ENCODE measurements around the gene ZBTB25. TPM values are rescaled to one million over a fixed set of nuclear protein-coding genes. Genes with fewer than 3 reads are reported as not detected.

ZBTB25 gene
- total RNA-seq, 2 experiments from 2014 or later = 18.4 to 35.4 TPM

- intact Hi-C loops (cut with micrococcal nuclease; ENCODE audit: unreplicated experiment) = loop anchor here (2.0 to 10.0 kb wide), 3 partner anchors 166 to 780 kb away; partner anchors contain the start of genes SGPP1 and SYNE2
These were observed 765 bp upstream of the ZBTB25 start, which contains the start of gene ZBTB1 for GRCh38 chr14:64504310-64504896. TSS of gene ZBTB1 (plus strand) at chr14:64504770. CDS start at chr14:64521505, 16,735 bp downstream.

GRCh38 chr14:64502887-64503433 is 678 bp downstream of the ZBTB25 start:
- Histone ChIP-seq H3K4me3 (ENCODE audit: low read depth, low read length, poor library complexity, severe bottlenecking) (peak overlapping the region; percentile 87), H3K36me3 (ENCODE audit: insufficient read depth, low read length) (peaks cover 19% of the 10 kb centered on the region), H3K4me1 (ENCODE audit: insufficient read depth, low read length, poor library complexity, severe bottlenecking) (peaks cover 51% of the 10 kb centered on the region), H3K9me3 (ENCODE audit: low read length) (no peaks in the 10 kb centered on the region), H3K27ac (ENCODE audit: low read depth, low read length, poor library complexity, severe bottlenecking) (peak overlapping the region; percentile 96), H3K9me2 (ENCODE audit: insufficient read depth, low read length) (no peaks in the 10 kb centered on the region), H3K79me2 (ENCODE audit: insufficient read depth, low read depth, low read length) (peaks cover 77% of the 10 kb centered on the region), H4K20me1 (ENCODE audit: insufficient read depth, low read length) (peaks cover 28% of the 10 kb centered on the region), H3K4me2 (ENCODE audit: low read length) (peak overlapping the region; percentile 99), H2AFZ (ENCODE audit: low read length) (peak overlapping the region; percentile 67)
- CTCF ChIA-PET (ENCODE audit: unreplicated experiment) = interaction anchor here (1.0 to 1.1 kb wide), 2 partner anchors 8 to 12 kb away, joined by 3 to 4 read pairs; no protein-coding TSS in a partner anchor
- no TSS peak for BruUV-seq (replicated peaks)
- intact Hi-C loops (cut with micrococcal nuclease; ENCODE audit: unreplicated experiment) = loop anchor here (2.0 to 10.0 kb wide), 4 partner anchors 114 to 778 kb away; partner anchors contain the start of genes MTHFD1, SGPP1 and SYNE2
- peak; percentile 34 for DNase-seq (ENCODE audit: low spot score)
- TF ChIP-seq CTCF (conservative IDR thresholded peaks at IDR 0.05; ENCODE audit: low read length) (no peak), EZH2phosphoT487 (IDR thresholded peaks at IDR 0.05; ENCODE audit: borderline replicate concordance, low read depth, low read length) (no peak)
- POLR2A ChIA-PET = interaction anchor here (0.6 to 3.1 kb wide), 9 partner anchors 9 to 868 kb away, joined by 3 to 13 read pairs (median 4); partner anchors contain the start of gene MTHFD1

More at GRCh38 chr14:64504310-64504896, 765 bp upstream of the ZBTB25 start, which contains the start of gene ZBTB1:
- peak within 1 kb of the TSS; percentile 99 for H3K4me2 ChIP-seq (ENCODE audit: low read length)
- H4K20me1 ChIP-seq (ENCODE audit: insufficient read depth, low read length) = peaks cover 40% of the 10 kb centered on the region
- H2AFZ ChIP-seq (ENCODE audit: low read length) = peak within 1 kb of the TSS; percentile 67
- peak within 1 kb of the TSS; percentile 96 for H3K27ac ChIP-seq (ENCODE audit: low read depth, low read length, poor library complexity, severe bottlenecking)
- POLR2A ChIA-PET = interaction anchor here (0.6 to 1.4 kb wide), 10 partner anchors 9 to 760 kb away, joined by 3 to 6 read pairs (median 3); no protein-coding TSS in a partner anchor
- H3K4me3 ChIP-seq (ENCODE audit: low read depth, low read length, poor library complexity, severe bottlenecking) = peak within 1 kb of the TSS; percentile 87
- BruUV-seq (replicated peaks) = no TSS peak
- peaks cover 58% of the 10 kb centered on the region for H3K4me1 ChIP-seq (ENCODE audit: insufficient read depth, low read length, poor library complexity, severe bottlenecking)
- peak; percentile 87 for DNase-seq (ENCODE audit: low spot score)
- TF ChIP-seq CTCF (conservative IDR thresholded peaks at IDR 0.05; ENCODE audit: low read length) = no peak
- no peak for TF ChIP-seq EZH2phosphoT487 (IDR thresholded peaks at IDR 0.05; ENCODE audit: borderline replicate concordance, low read depth, low read length)
- CTCF ChIA-PET (ENCODE audit: unreplicated experiment) = interaction anchor here (0.6 to 0.7 kb wide), 2 partner anchors 82 to 486 kb away, joined by 4 to 8 read pairs; no protein-coding TSS in a partner anchor
- peaks cover 81% of the 10 kb centered on the region for H3K79me2 ChIP-seq (ENCODE audit: insufficient read depth, low read depth, low read length)
- peaks cover 7% of the 10 kb centered on the region for H3K36me3 ChIP-seq (ENCODE audit: insufficient read depth, low read length)
- H3K9me2 ChIP-seq (ENCODE audit: insufficient read depth, low read length) = no peaks in the 10 kb centered on the region
- no peaks in the 10 kb centered on the region for H3K9me3 ChIP-seq (ENCODE audit: low read length)

Measured in OCI-LY7 (cell line).